ENCODE results near the gene ATOSA.

GRCh38 chr15:52663536-52664294 lies 15.5 kb downstream of the ATOSA start:
- TF ChIP-seq, protein P1, sequence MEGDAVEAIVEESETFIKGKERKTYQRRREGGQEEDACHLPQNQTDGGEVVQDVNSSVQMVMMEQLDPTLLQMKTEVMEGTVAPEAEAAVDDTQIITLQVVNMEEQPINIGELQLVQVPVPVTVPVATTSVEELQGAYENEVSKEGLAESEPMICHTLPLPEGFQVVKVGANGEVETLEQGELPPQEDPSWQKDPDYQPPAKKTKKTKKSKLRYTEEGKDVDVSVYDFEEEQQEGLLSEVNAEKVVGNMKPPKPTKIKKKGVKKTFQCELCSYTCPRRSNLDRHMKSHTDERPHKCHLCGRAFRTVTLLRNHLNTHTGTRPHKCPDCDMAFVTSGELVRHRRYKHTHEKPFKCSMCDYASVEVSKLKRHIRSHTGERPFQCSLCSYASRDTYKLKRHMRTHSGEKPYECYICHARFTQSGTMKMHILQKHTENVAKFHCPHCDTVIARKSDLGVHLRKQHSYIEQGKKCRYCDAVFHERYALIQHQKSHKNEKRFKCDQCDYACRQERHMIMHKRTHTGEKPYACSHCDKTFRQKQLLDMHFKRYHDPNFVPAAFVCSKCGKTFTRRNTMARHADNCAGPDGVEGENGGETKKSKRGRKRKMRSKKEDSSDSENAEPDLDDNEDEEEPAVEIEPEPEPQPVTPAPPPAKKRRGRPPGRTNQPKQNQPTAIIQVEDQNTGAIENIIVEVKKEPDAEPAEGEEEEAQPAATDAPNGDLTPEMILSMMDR (IDR thresholded peaks at IDR 0.05): no peak
- no peak for TF ChIP-seq POLR2A (IDR thresholded peaks at IDR 0.05)

Measured in heart left ventricle (tissue), 13 donors.